K562 (cell line): ENCODE results near the gene CPNE9. TPM values are rescaled to one million over a fixed set of nuclear protein-coding genes. Genes with fewer than 3 reads are reported as not detected.

Experiments used
- CBX3 ChIP-seq, 2 experiments: IDR thresholded peaks; 1 replicate in 1 of 2; 2 replicates in 1 of 2; pipeline ENCODE4 v1.6.1; 2012; ENCODE audit warnings: inconsistent platforms in 2 of 2, low read length in 2 of 2, borderline replicate concordance in 1 of 2, control low read depth in 1 of 2
- CC2D1A ChIP-seq: fragments of 450-650 bp; IDR thresholded peaks from 2 replicates; pipeline ENCODE4 v1.6.1; 2017; ENCODE audit warnings: mild to moderate bottlenecking
- ESRRA ChIP-seq: fragments of 450-650 bp; IDR thresholded peaks from 2 replicates; pipeline ENCODE4 v1.6.1; 2014; ENCODE audit warnings: low read depth, mild to moderate bottlenecking, moderate library complexity, borderline replicate concordance
- GATA2 ChIP-seq: sonication (generic); formaldehyde crosslinking; IDR thresholded peaks from 2 replicates; pipeline ENCODE4 v1.4.0; 2020; ENCODE audit warnings: mild to moderate bottlenecking, missing genetic modification reagents
- JUN ChIP-seq, 2 experiments: sonication (generic) in 1 of 2; formaldehyde crosslinking in 1 of 2; IDR thresholded peaks; 2 replicates each; pipeline versions ENCODE4 v1.6.1 to v1.8.0; 2012 to 2022; ENCODE audit warnings: borderline replicate concordance in 2 of 2, mild to moderate bottlenecking in 2 of 2, improper control_type of control experiment in 1 of 2, low read depth in 1 of 2, low read length in 1 of 2, missing genetic modification reagents in 1 of 2
- KLF10 ChIP-seq: fragments of 250-450 bp; sonication (Bioruptor Pico); IDR thresholded peaks from 2 replicates; pipeline ENCODE4 v1.6.1; 2021; ENCODE audit warnings: matching md5 sums
- KLF16 ChIP-seq: IDR thresholded peaks from 2 replicates; pipeline ENCODE4 v1.6.1; 2016; ENCODE audit warnings: antibody characterized with exemption
- MAFK ChIP-seq: IDR thresholded peaks from 2 replicates; pipeline ENCODE4 v1.6.1; 2011; ENCODE audit warnings: low read length, improper control_type of control experiment
- MBD2 ChIP-seq: sonication (generic); IDR thresholded peaks from 2 replicates; pipeline ENCODE4 v1.6.1; 2016; ENCODE audit warnings: low read depth, borderline replicate concordance
- NFIC ChIP-seq: fragments of 450-650 bp; IDR thresholded peaks from 2 replicates; pipeline ENCODE4 v1.6.1; 2017; ENCODE audit warnings: mild to moderate bottlenecking, inconsistent platforms
- PHTF2 ChIP-seq: fragments of 250-450 bp; sonication (Bioruptor Pico); IDR thresholded peaks from 2 replicates; pipeline ENCODE4 v1.5.0; 2021; ENCODE audit warnings: mild to moderate bottlenecking
- POU5F1 ChIP-seq: fragments of 150-350 bp; IDR thresholded peaks from 2 replicates; pipeline ENCODE4 v1.6.1; 2014; ENCODE audit warnings: borderline replicate concordance, low read length, low read depth, mild to moderate bottlenecking; ENCODE audit not compliant: partially characterized antibody
- RAD51 ChIP-seq: fragments of 450-650 bp; IDR thresholded peaks from 2 replicates; pipeline ENCODE4 v1.7.1; 2016; ENCODE audit warnings: low read depth, mild to moderate bottlenecking, borderline replicate concordance
- RB1 ChIP-seq: fragments of 450-650 bp; IDR thresholded peaks from 2 replicates; pipeline ENCODE4 v1.6.1; 2017; ENCODE audit warnings: low read depth, mild to moderate bottlenecking
- RHOXF2B ChIP-seq: fragments of 250-450 bp; sonication (Bioruptor Pico); conservative IDR thresholded peaks from 2 replicates; pipeline ENCODE4 v1.5.1; 2021
- SPI1 ChIP-seq: IDR thresholded peaks from 2 replicates; pipeline ENCODE4 v1.6.1; 2011; ENCODE audit warnings: low read depth, low read length, control low read depth, borderline replicate concordance
- TAF1 ChIP-seq: IDR thresholded peaks from 2 replicates; pipeline ENCODE4 v1.6.1; 2011; ENCODE audit warnings: mild to moderate bottlenecking, low read length, moderate library complexity; ENCODE audit not compliant: insufficient read depth, control insufficient read depth, severe bottlenecking; ENCODE audit errors: extremely low read depth
- ZBTB7A ChIP-seq: IDR thresholded peaks from 2 replicates; pipeline ENCODE4 v1.6.1; 2011; ENCODE audit warnings: low read depth, mild to moderate bottlenecking, low read length, moderate library complexity, borderline replicate concordance; ENCODE audit not compliant: control insufficient read depth
- ZC3H4 ChIP-seq: sonication (generic); formaldehyde crosslinking; IDR thresholded peaks from 2 replicates; pipeline ENCODE4 v1.9.0; 2021; ENCODE audit warnings: missing genetic modification reagents, borderline replicate concordance
- ZNF134 ChIP-seq: fragments of 250-450 bp; sonication (Bioruptor Pico); conservative IDR thresholded peaks from 2 replicates; pipeline ENCODE4 v1.4.0; 2020
- ZNF212 ChIP-seq: fragments of 450-650 bp; formaldehyde crosslinking; IDR thresholded peaks from 2 replicates; pipeline ENCODE4 v1.4.0; 2020; ENCODE audit warnings: mild to moderate bottlenecking
- ZNF780A ChIP-seq: fragments of 250-450 bp; sonication (Bioruptor Pico); IDR thresholded peaks from 2 replicates; pipeline ENCODE4 v1.5.0; 2021; ENCODE audit warnings: mild to moderate bottlenecking
- ZZZ3 ChIP-seq: fragments of 450-650 bp; IDR thresholded peaks from 2 replicates; pipeline ENCODE4 v1.6.1; 2016; ENCODE audit warnings: antibody characterized with exemption, mild to moderate bottlenecking, moderate library complexity
- polyA plus RNA-seq, 8 experiments: library from polyadenylated mRNA; depleted of rRNA in 4 of 8; stranded (reverse) in 5 of 8; unstranded in 3 of 8; fragments of >200 nt; fragmentation: Nextera tagmentation in 2 of 8; fragmentation: Illumina TruSeq in 1 of 8; extraction: Ambion mirVana in 2 of 8; extraction: Trizol in 1 of 8; gene quantifications; 2 replicates each; pipeline versions ENCODE4 v1.2.1 to v1.2.3, GENCODE V29; 2011 to 2014; ENCODE audit warnings: inconsistent platforms in 1 of 8, missing spikeins in 1 of 8
- total RNA-seq, 7 experiments: library from RNA; depleted of rRNA in 6 of 7; stranded (reverse); fragments of >200 nt in 6 of 7; fragmentation: Illumina TruSeq in 2 of 7; extraction: Trizol in 2 of 7; gene quantifications; 2 replicates each; pipeline versions ENCODE4 v1.2.1 to v1.2.3, GENCODE V29; 2011 to 2021; ENCODE audit warnings: low replicate concordance in 1 of 7
- TF ChIP-seq, protein P1 (sequence below): fragments of 450-650 bp; IDR thresholded peaks from 2 replicates; pipeline ENCODE4 v1.6.1; 2016
- TF ChIP-seq, protein P2 (sequence below): fragments of 250-450 bp; sonication (Bioruptor Pico); IDR thresholded peaks from 2 replicates; pipeline ENCODE4 v1.9.0; 2021; ENCODE audit warnings: mild to moderate bottlenecking, inconsistent platforms
- TF ChIP-seq, protein P3 (sequence below): sonication (generic); formaldehyde crosslinking; IDR thresholded peaks from 2 replicates; pipeline ENCODE4 v1.8.1; 2023; ENCODE audit warnings: mild to moderate bottlenecking, missing genetic modification reagents, moderate library complexity

The CPNE9 gene
- total and polyA plus RNA-seq, 9 of the 15 experiments (the other 6 are each of a cell fraction or from before 2014, with no cell fraction given) = 0.22 to 0.56 (median 0.29) TPM; not detected in 3

DNA sequence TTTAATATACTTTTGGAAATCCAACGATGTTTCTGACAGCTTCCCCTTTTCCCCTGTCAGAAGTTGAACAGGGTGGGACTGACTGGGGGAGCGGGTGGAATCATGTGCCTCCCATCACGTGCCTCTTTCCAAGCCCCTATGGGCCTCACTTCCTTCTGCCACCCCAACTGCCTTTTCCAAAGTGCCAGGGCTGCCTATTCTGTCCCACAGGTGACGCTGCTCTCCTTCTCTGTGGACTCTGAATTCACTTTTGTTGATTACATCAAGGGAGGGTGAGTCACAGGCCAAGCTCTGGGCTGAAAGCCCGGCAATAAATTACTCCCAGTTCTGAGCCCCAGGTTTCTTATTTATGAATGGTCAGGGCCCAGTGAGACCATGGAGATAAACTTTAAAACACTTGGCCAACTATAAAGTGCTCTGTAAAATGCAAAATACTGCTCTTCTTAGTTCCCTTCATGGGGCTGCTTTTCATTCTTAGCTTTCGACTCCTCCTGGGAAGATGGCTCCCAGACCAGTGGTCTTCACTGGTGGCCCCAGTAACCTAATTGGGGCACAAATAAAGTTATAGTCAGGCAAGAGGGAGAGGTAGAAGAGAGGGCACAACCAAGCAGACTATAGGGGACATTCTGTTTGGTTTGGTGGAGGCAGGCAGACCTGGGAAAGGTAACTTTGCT is 12.3 kb downstream of the CPNE9 start (continued):
- TF ChIP-seq ZNF134 (CRISPR knock-in tag) (no peak), KLF10 (no peak), POU5F1 (peak; percentile 28), TAF1 (peak; percentile 39), NFIC (peak; percentile 76), RHOXF2B (CRISPR knock-in tag) (no peak), RAD51 (peak; percentile 94), KLF16 (peak; percentile 75), MAFK (0 out of 2 replicates have a peak, but pooled peaks have one; percentile 10), CBX3 (IDR thresholded peaks at IDR 0.05; ENCODE audit: borderline replicate concordance in 1 of 2, low read length in 2 of 2) (peak in 1 of 2 experiments; percentile 81; a peak in 2 of 3 replicates), ZBTB7A (peak; percentile 66; the same call in 1 of the 2 replicates), ESRRA (no peak), CC2D1A (peak; percentile 87), ZZZ3 (peak; percentile 38; the same call in 1 of the 2 replicates), RB1 (peak; percentile 80), JUN (IDR thresholded peaks at IDR 0.05; ENCODE audit: borderline replicate concordance, low read depth, low read length) (peak; percentile 98), JUN (CRISPR knock-in tag; IDR thresholded peaks at IDR 0.05; ENCODE audit: borderline replicate concordance) (no peak), PHTF2 (CRISPR knock-in tag) (no peak), MBD2 (no peak), SPI1 (peak; percentile 67; the same call in 1 of the 2 replicates), GATA2 (peak; percentile 95), ZNF780A (CRISPR knock-in tag) (no peak), ZC3H4 (CRISPR knock-in tag) (no peak), ZNF212 (no peak)
- TF ChIP-seq, protein P1, sequence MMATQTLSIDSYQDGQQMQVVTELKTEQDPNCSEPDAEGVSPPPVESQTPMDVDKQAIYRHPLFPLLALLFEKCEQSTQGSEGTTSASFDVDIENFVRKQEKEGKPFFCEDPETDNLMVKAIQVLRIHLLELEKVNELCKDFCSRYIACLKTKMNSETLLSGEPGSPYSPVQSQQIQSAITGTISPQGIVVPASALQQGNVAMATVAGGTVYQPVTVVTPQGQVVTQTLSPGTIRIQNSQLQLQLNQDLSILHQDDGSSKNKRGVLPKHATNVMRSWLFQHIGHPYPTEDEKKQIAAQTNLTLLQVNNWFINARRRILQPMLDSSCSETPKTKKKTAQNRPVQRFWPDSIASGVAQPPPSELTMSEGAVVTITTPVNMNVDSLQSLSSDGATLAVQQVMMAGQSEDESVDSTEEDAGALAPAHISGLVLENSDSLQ = peak; percentile 91
- TF ChIP-seq, protein P2, sequence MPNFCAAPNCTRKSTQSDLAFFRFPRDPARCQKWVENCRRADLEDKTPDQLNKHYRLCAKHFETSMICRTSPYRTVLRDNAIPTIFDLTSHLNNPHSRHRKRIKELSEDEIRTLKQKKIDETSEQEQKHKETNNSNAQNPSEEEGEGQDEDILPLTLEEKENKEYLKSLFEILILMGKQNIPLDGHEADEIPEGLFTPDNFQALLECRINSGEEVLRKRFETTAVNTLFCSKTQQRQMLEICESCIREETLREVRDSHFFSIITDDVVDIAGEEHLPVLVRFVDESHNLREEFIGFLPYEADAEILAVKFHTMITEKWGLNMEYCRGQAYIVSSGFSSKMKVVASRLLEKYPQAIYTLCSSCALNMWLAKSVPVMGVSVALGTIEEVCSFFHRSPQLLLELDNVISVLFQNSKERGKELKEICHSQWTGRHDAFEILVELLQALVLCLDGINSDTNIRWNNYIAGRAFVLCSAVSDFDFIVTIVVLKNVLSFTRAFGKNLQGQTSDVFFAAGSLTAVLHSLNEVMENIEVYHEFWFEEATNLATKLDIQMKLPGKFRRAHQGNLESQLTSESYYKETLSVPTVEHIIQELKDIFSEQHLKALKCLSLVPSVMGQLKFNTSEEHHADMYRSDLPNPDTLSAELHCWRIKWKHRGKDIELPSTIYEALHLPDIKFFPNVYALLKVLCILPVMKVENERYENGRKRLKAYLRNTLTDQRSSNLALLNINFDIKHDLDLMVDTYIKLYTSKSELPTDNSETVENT (CRISPR knock-in tag) = no peak
- TF ChIP-seq, protein P3, sequence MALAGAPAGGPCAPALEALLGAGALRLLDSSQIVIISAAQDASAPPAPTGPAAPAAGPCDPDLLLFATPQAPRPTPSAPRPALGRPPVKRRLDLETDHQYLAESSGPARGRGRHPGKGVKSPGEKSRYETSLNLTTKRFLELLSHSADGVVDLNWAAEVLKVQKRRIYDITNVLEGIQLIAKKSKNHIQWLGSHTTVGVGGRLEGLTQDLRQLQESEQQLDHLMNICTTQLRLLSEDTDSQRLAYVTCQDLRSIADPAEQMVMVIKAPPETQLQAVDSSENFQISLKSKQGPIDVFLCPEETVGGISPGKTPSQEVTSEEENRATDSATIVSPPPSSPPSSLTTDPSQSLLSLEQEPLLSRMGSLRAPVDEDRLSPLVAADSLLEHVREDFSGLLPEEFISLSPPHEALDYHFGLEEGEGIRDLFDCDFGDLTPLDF = peak; percentile 32; the same call in 1 of the 2 replicates
